22Rv1 (cell line): ENCODE measurements around the gene BCL3.
A peak's percentile ranks its signal among the peaks of the same experiment; 100 is the strongest.

ENCODE experiments used
- H3K27ac ChIP-seq: fragments of 450-650 bp; 2 replicates; pipeline ENCODE4 v1.5.1; 2017
- CTCF ChIP-seq: fragments of 450-650 bp; IDR thresholded peaks from 2 replicates; pipeline ENCODE4 v1.5.1; 2017; ENCODE audit warnings: mild to moderate bottlenecking
- ZFX ChIP-seq: fragments of 450-650 bp; IDR thresholded peaks from 2 replicates; pipeline ENCODE4 v1.6.1; 2017; ENCODE audit warnings: antibody characterized with exemption, borderline replicate concordance

BCL3 gene

GRCh38 chr19:44731622-44732021, 16.9 kb upstream of the BCL3 start:
- TF ChIP-seq CTCF (no peak), ZFX (no peak)
- no peak overlapping the region for H3K27ac ChIP-seq

GRCh38 chr19:44732235-44733014, 16.1 kb upstream of the BCL3 start:
- no peak overlapping the region for H3K27ac ChIP-seq
- TF ChIP-seq ZFX = no peak
- TF ChIP-seq CTCF = no peak

- TF ChIP-seq CTCF = no peak
- no peak overlapping the region; the same call in 1 of the 2 replicates for H3K27ac ChIP-seq
These were observed 14.2 kb upstream of the BCL3 start for GRCh38 chr19:44734357-44734756.

GRCh38 chr19:44735011-44735410, 13.5 kb upstream of the BCL3 start:
- H3K27ac ChIP-seq = peak overlapping the region; percentile 15; the same call in 1 of the 2 replicates
- TF ChIP-seq ZFX = no peak
- no peak for TF ChIP-seq CTCF

GRCh38 chr19:44737238-44738071, 11.1 kb upstream of the BCL3 start:
- TF ChIP-seq CTCF (no peak), ZFX (no peak)
- 0 out of 2 replicates have a peak overlapping the region, but pooled peaks have one; percentile 7 for H3K27ac ChIP-seq

- no peak overlapping the region for H3K27ac ChIP-seq
- TF ChIP-seq ZFX = no peak
These were observed 10.4 kb upstream of the BCL3 start for GRCh38 chr19:44738136-44738535.

- H3K27ac ChIP-seq = 0 out of 2 replicates have a peak overlapping the region, but pooled peaks have one; percentile 10
- TF ChIP-seq CTCF (no peak), ZFX (no peak)
These were observed 9.6 kb upstream of the BCL3 start for GRCh38 chr19:44738603-44739558.
